Gastrocnemius medialis (tissue), 4 donors: Measurements from ENCODE around the gene SPNS2. TPM values are rescaled to one million over a fixed set of nuclear protein-coding genes. Genes with fewer than 3 reads are reported as not detected.

ENCODE experiments used
- ATAC-seq, 2 donors: fragments of 150-250 bp; one replicate each; pipeline ENCODE4 v1.9.1; 2016
- DNase-seq, 2 donors: peaks; one replicate each; pipeline ENCODE4 v3.0.0-alpha.2; 2019
- H3K27ac ChIP-seq, 4 donors: fragments of 200-600 bp; sonication (generic); 1 replicate in 1 of 4; 2 replicates in 3 of 4; pipeline ENCODE4 v1.5.1; 2016 to 2018; ENCODE audit warnings: mild to moderate bottlenecking in 2 of 4, moderate library complexity in 1 of 4
- H3K27me3 ChIP-seq, 3 donors: fragments of 200-600 bp; sonication (generic) in 2 of 3; 1 replicate in 1 of 3; 2 replicates in 2 of 3; pipeline versions ENCODE4 v1.5.1 to v1.6.0; 2016 to 2019; ENCODE audit warnings: mild to moderate bottlenecking in 1 of 3, moderate library complexity in 1 of 3
- H3K36me3 ChIP-seq, 2 donors: fragments of 200-600 bp; sonication (generic) in 1 of 2; one replicate each; pipeline ENCODE4 v1.5.1; 2017 to 2018
- H3K4me1 ChIP-seq, 2 donors: fragments of 200-600 bp; sonication (generic) in 1 of 2; one replicate each; pipeline ENCODE4 v1.5.1; 2016 to 2017; ENCODE audit warnings: mild to moderate bottlenecking in 2 of 2
- H3K4me3 ChIP-seq, 4 donors: fragments of 200-600 bp; sonication (generic) in 3 of 4; 1 replicate in 1 of 4; 2 replicates in 3 of 4; pipeline ENCODE4 v1.5.1; 2016 to 2019; ENCODE audit warnings: mild to moderate bottlenecking in 2 of 4
- H3K9me3 ChIP-seq, 3 donors: fragments of 200-600 bp; sonication (generic) in 2 of 3; 1 replicate in 1 of 3; 2 replicates in 2 of 3; pipeline ENCODE4 v1.5.1; 2016 to 2019
- CTCF ChIP-seq, 5 experiments: fragments of 450-650 bp in 3 of 5; fragments of 200-600 bp in 2 of 5; sonication (generic) in 2 of 5; IDR thresholded peaks in 4 of 5; conservative IDR thresholded peaks in 1 of 5; 1 replicate in 4 of 5; 2 replicates in 1 of 5; pipeline ENCODE4 v1.5.1; 2016 to 2019; ENCODE audit warnings: antibody characterized with exemption in 5 of 5, mild to moderate bottlenecking in 3 of 5, moderate library complexity in 3 of 5
- POLR2A ChIP-seq, 2 donors: fragments of 450-650 bp; IDR thresholded peaks; one replicate each; pipeline ENCODE4 v1.6.1; 2017; ENCODE audit warnings: antibody characterized with exemption in 2 of 2, mild to moderate bottlenecking in 2 of 2, moderate library complexity in 2 of 2
- in situ Hi-C, 4 donors: fragments of 200-750 bp; cut with MboI; loops; one replicate each; pipeline versions ENCODE4 v1.15.0 to v1.8.0; 2017; ENCODE audit warnings: low sequenced_read_pairs in 4 of 4
- intact Hi-C: fragments of 100-400 bp; cut with DNase I; formaldehyde crosslinking; loops from one replicate; pipeline ENCODE4 v1.15.1; 2023; ENCODE audit warnings: low total_unique reads
- total RNA-seq, 4 donors: library from RNA; depleted of rRNA; stranded (reverse); fragments of >200 nt; gene quantifications; one replicate each; pipeline versions ENCODE4 v1.1.0 to v1.2.3, GENCODE V29; 2016

SPNS2 gene
- total RNA-seq, 4 donors from 2014 or later, result 2.7 to 6.2 (median 4.2) TPM

GRCh38 chr17:4515501-4515900 lies 16.8 kb downstream of the SPNS2 start:
- H3K4me3 ChIP-seq, result no peak overlapping the region
- H3K27ac ChIP-seq, result no peak overlapping the region
- no peaks in the 10 kb centered on the region for H3K27me3 ChIP-seq
- no peak for DNase-seq
- H3K4me1 ChIP-seq, result no peaks in the 10 kb centered on the region
- in situ Hi-C loops, result no loop called here
- H3K36me3 ChIP-seq, result no peaks in the 10 kb centered on the region
- no peak for ATAC-seq
- intact Hi-C loops, result no loop called here
- no peaks in the 10 kb centered on the region for H3K9me3 ChIP-seq
- TF ChIP-seq POLR2A (IDR thresholded peaks at IDR 0.05) (no peak), CTCF (IDR thresholded peaks at IDR 0.05 in 4 of 5, conservative IDR thresholded peaks at IDR 0.05 in 1 of 5) (no peak)

GRCh38 chr17:4516735-4517134 lies 18.1 kb downstream of the SPNS2 start:
- ATAC-seq, result no peak

GRCh38 chr17:4518901-4519300 lies 20.2 kb downstream of the SPNS2 start:
- Histone ChIP-seq H3K4me1 (peaks cover 0 to 2% of the 10 kb centered on the region in 2 donors), H3K4me3 (no peak overlapping the region), H3K27me3 (no peaks in the 10 kb centered on the region), H3K36me3 (no peaks in the 10 kb centered on the region), H3K27ac (peak overlapping the region; percentile 74 to 81 (median 76)), H3K9me3 (no peaks in the 10 kb centered on the region)
- ATAC-seq (no peak), DNase-seq (no peak)
- in situ Hi-C loops (no loop called here), intact Hi-C loops (no loop called here)
- no peak for TF ChIP-seq CTCF (IDR thresholded peaks at IDR 0.05 in 4 of 5, conservative IDR thresholded peaks at IDR 0.05 in 1 of 5)
- TF ChIP-seq POLR2A (IDR thresholded peaks at IDR 0.05), result no peak

More at GRCh38 chr17:4516735-4517134, 18.1 kb downstream of the SPNS2 start:
- H3K27me3 ChIP-seq, result no peaks in the 10 kb centered on the region
- peak overlapping the region in 2 of 4 donors; percentile 5 to 74 for H3K27ac ChIP-seq
- no peak for DNase-seq
- in situ Hi-C loops, result no loop called here
- intact Hi-C loops, result no loop called here
- H3K4me3 ChIP-seq, result no peak overlapping the region
- H3K36me3 ChIP-seq, result no peaks in the 10 kb centered on the region
- no peak for TF ChIP-seq CTCF (IDR thresholded peaks at IDR 0.05 in 4 of 5, conservative IDR thresholded peaks at IDR 0.05 in 1 of 5)
- TF ChIP-seq POLR2A (IDR thresholded peaks at IDR 0.05), result no peak
- H3K4me1 ChIP-seq, result no peaks in the 10 kb centered on the region
- no peaks in the 10 kb centered on the region for H3K9me3 ChIP-seq

GRCh38 chr17:4519361-4519788 lies 20.7 kb downstream of the SPNS2 start:
- in situ Hi-C loops (no loop called here), intact Hi-C loops (no loop called here)
- TF ChIP-seq CTCF (IDR thresholded peaks at IDR 0.05 in 4 of 5, conservative IDR thresholded peaks at IDR 0.05 in 1 of 5) (no peak), POLR2A (IDR thresholded peaks at IDR 0.05) (peak; percentile 8 to 48)
- H3K4me3 ChIP-seq, result no peak overlapping the region
- no peaks in the 10 kb centered on the region for H3K9me3 ChIP-seq
- no peaks in the 10 kb centered on the region for H3K27me3 ChIP-seq
- ATAC-seq (peak; percentile 40 to 47), DNase-seq (no peak)
- H3K36me3 ChIP-seq, result no peaks in the 10 kb centered on the region
- H3K27ac ChIP-seq, result peak overlapping the region; percentile 74 to 82 (median 78)
- peaks cover 0 to 2% of the 10 kb centered on the region in 2 donors for H3K4me1 ChIP-seq
